CD14-positive monocyte (primary cell): ENCODE results near the gene LRRN4. TPM values are rescaled to one million over a fixed set of nuclear protein-coding genes. Genes with fewer than 3 reads are reported as not detected.
A peak's percentile ranks its signal among the peaks of the same experiment; 100 is the strongest.

Experiments
- DNase-seq, 3 donors: peaks; one replicate each; pipeline ENCODE4 v3.0.0-alpha.2; 2011 to 2022
- H2AFZ ChIP-seq: 2 replicates; pipeline ENCODE4 v1.6.0; 2012; ENCODE audit warnings: mild to moderate bottlenecking, low read depth, low read length, inconsistent platforms; ENCODE audit not compliant: insufficient read depth, poor library complexity, severe bottlenecking
- H3K27ac ChIP-seq, 2 donors: 1 replicate in 1 of 2; 2 replicates in 1 of 2; pipeline ENCODE4 v1.5.1; 2012 to 2013; ENCODE audit warnings: low read length in 2 of 2, control low read depth in 1 of 2, inconsistent platforms in 1 of 2, low read depth in 1 of 2, mild to moderate bottlenecking in 1 of 2
- H3K27me3 ChIP-seq, 2 donors: one replicate each; pipeline versions ENCODE4 v1.6.0 to v1.6.1; 2011 to 2013; ENCODE audit warnings: low read length in 2 of 2; ENCODE audit not compliant: control insufficient read depth in 2 of 2, insufficient read depth in 2 of 2
- H3K36me3 ChIP-seq, 2 donors: replicated peaks in 1 of 2; 1 replicate in 1 of 2; 2 replicates in 1 of 2; pipeline versions ENCODE4 v1.5.1 to v1.6.1; 2012 to 2013; ENCODE audit warnings: low read length in 2 of 2, control low read depth in 1 of 2, inconsistent platforms in 1 of 2, mild to moderate bottlenecking in 1 of 2; ENCODE audit not compliant: insufficient read depth in 2 of 2, control insufficient read depth in 1 of 2
- H3K4me1 ChIP-seq, 2 donors: 1 replicate in 1 of 2; 2 replicates in 1 of 2; pipeline versions ENCODE4 v1.5.1 to v1.6.1; 2012 to 2013; ENCODE audit warnings: low read length in 2 of 2, control low read depth in 1 of 2, inconsistent platforms in 1 of 2, mild to moderate bottlenecking in 1 of 2, moderate library complexity in 1 of 2; ENCODE audit not compliant: insufficient read depth in 2 of 2, control insufficient read depth in 1 of 2
- H3K4me2 ChIP-seq: replicated peaks from 2 replicates; pipeline ENCODE3; 2012; ENCODE audit warnings: low read length, moderate library complexity, mild to moderate bottlenecking; ENCODE audit not compliant: poor library complexity, severe bottlenecking; ENCODE audit errors: extremely low read depth
- H3K4me3 ChIP-seq, 3 experiments: fragments of 200-600 bp in 1 of 3; sonication (generic) in 1 of 3; replicated peaks in 1 of 3; 1 replicate in 2 of 3; 2 replicates in 1 of 3; pipeline ENCODE4 v1.5.1; 2011 to 2013; ENCODE audit warnings: low read length in 3 of 3, mild to moderate bottlenecking in 3 of 3, control low read depth in 2 of 3, low read depth in 2 of 3, inconsistent platforms in 1 of 3, moderate library complexity in 1 of 3
- H3K79me2 ChIP-seq: 2 replicates; pipeline ENCODE4 v1.6.0; 2012; ENCODE audit warnings: mild to moderate bottlenecking, control low read depth, inconsistent platforms, low read length, moderate library complexity; ENCODE audit not compliant: insufficient read depth
- H3K9ac ChIP-seq: 2 replicates; pipeline ENCODE4 v1.6.0; 2017; ENCODE audit warnings: low read length, mild to moderate bottlenecking; ENCODE audit not compliant: insufficient read depth, poor library complexity, severe bottlenecking
- H3K9me3 ChIP-seq, 2 donors: replicated peaks in 1 of 2; 1 replicate in 1 of 2; 2 replicates in 1 of 2; pipeline versions ENCODE4 v1.5.1 to v1.6.1; 2012 to 2013; ENCODE audit warnings: low read length in 2 of 2, control low read depth in 1 of 2; ENCODE audit not compliant: control insufficient read depth in 1 of 2, insufficient read depth in 1 of 2
- H4K20me1 ChIP-seq: 2 replicates; pipeline ENCODE4 v1.6.0; 2012; ENCODE audit warnings: mild to moderate bottlenecking, low read length, control low read depth, moderate library complexity; ENCODE audit not compliant: insufficient read depth
- H3K27ac Mint-ChIP-seq, 7 donors: one replicate each; pipeline ENCODE4 v1.8.0; 2020; ENCODE audit warnings: mild to moderate bottlenecking in 7 of 7, mixed read lengths in 7 of 7, moderate library complexity in 6 of 7, inconsistent platforms in 2 of 7
- H3K27me3 Mint-ChIP-seq, 3 donors: one replicate each; pipeline ENCODE4 v1.8.0; 2021 to 2022; ENCODE audit warnings: low read depth in 3 of 3, mild to moderate bottlenecking in 3 of 3, mixed read lengths in 3 of 3, moderate library complexity in 3 of 3, inconsistent platforms in 1 of 3
- H3K36me3 Mint-ChIP-seq, 2 donors: one replicate each; pipeline ENCODE4 v1.8.0; 2020; ENCODE audit warnings: mixed read lengths in 2 of 2, inconsistent platforms in 1 of 2, mild to moderate bottlenecking in 1 of 2
- H3K4me1 Mint-ChIP-seq: one replicate; pipeline ENCODE4 v1.8.0; 2020; ENCODE audit warnings: mild to moderate bottlenecking, mixed read lengths
- H3K4me3 Mint-ChIP-seq, 2 donors: one replicate each; pipeline ENCODE4 v1.8.0; 2020; ENCODE audit warnings: mild to moderate bottlenecking in 2 of 2, mixed read lengths in 2 of 2, moderate library complexity in 1 of 2
- H3K9me3 Mint-ChIP-seq, 7 donors: one replicate each; pipeline ENCODE4 v1.8.0; 2020 to 2022; ENCODE audit warnings: mixed read lengths in 7 of 7, mild to moderate bottlenecking in 6 of 7, moderate library complexity in 6 of 7, inconsistent platforms in 2 of 7
- WGBS: methylation state at CpG from one replicate; pipeline ENCODE4 v1.1.5; 2013; ENCODE audit warnings: missing lambda C conversion rate; ENCODE audit not compliant: insufficient coverage; 5-methylcytosine and 5-hydroxymethylcytosine counted together
- intact Hi-C, 2 donors: fragments of 100-400 bp; cut with micrococcal nuclease; formaldehyde crosslinking; loops; one replicate each; pipeline versions ENCODE4 v1.15.0 to v1.15.1; 2023
- polyA plus RNA-seq, 3 donors: library from polyadenylated mRNA; depleted of rRNA in 1 of 3; unstranded in 2 of 3; stranded (reverse) in 1 of 3; fragments of 300-500 nt in 2 of 3; fragments of >200 nt in 1 of 3; fragmentation: Illumina TruSeq in 2 of 3; gene quantifications; 1 replicate in 2 of 3; 2 replicates in 1 of 3; pipeline ENCODE4 v1.2.3, GENCODE V29; 2012 to 2021
- TF ChIP-seq, protein P1 (sequence below): fragments of 200-600 bp; IDR thresholded peaks from one replicate; pipeline ENCODE4 v1.8.0; 2022; ENCODE audit warnings: antibody characterized with exemption, mild to moderate bottlenecking

The LRRN4 gene
- polyA plus RNA-seq, 3 donors: not detected

DNA sequence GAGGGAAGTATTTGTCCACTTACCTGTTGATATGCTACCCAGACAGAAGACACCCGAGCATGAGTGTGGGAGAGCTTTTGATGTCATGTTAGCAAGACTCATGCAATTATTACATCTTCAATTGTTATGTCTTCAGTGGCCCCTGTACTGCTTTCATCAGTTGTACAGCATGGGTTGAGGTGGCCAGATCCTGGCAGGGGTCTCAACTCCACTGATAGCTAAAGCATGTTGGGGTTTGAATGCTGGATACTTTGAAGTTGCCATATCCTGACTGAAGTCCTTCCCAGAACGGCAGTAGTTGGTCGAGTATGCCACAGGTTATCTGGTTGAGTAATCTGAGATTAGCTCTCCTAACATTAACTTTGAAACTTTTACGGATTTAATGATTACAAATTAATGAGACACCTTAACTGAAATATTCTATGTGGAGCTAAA, 46.7 kb downstream of the LRRN4 start:
- TF ChIP-seq, protein P1, sequence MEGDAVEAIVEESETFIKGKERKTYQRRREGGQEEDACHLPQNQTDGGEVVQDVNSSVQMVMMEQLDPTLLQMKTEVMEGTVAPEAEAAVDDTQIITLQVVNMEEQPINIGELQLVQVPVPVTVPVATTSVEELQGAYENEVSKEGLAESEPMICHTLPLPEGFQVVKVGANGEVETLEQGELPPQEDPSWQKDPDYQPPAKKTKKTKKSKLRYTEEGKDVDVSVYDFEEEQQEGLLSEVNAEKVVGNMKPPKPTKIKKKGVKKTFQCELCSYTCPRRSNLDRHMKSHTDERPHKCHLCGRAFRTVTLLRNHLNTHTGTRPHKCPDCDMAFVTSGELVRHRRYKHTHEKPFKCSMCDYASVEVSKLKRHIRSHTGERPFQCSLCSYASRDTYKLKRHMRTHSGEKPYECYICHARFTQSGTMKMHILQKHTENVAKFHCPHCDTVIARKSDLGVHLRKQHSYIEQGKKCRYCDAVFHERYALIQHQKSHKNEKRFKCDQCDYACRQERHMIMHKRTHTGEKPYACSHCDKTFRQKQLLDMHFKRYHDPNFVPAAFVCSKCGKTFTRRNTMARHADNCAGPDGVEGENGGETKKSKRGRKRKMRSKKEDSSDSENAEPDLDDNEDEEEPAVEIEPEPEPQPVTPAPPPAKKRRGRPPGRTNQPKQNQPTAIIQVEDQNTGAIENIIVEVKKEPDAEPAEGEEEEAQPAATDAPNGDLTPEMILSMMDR: no peak
- H3K79me2 ChIP-seq: peaks cover 60% of the 10 kb centered on the region
- H3K27me3 ChIP-seq: no peaks in the 10 kb centered on the region
- Mint-ChIP-seq H3K27me3 (no peaks in the 10 kb centered on the region), H3K4me3 (peak overlapping the region; percentile 94 to 97), H3K9me3 (no peaks in the 10 kb centered on the region), H3K27ac (peak overlapping the region; percentile 70 to 94 (median 88)), H3K4me1 (peaks cover 44% of the 10 kb centered on the region), H3K36me3 (peaks cover 15 to 21% of the 10 kb centered on the region in 2 donors)
- H3K4me2 ChIP-seq: peak overlapping the region; percentile 90
- intact Hi-C loops: no loop called here
- H3K9ac ChIP-seq: peak overlapping the region; percentile 27
- no peaks in the 10 kb centered on the region for H3K9me3 ChIP-seq
- H3K4me1 ChIP-seq: peaks cover 44 to 48% of the 10 kb centered on the region in 2 donors
- peaks cover 17 to 20% of the 10 kb centered on the region in 2 donors for H3K36me3 ChIP-seq
- no CpG with 5 or more reads among the region's 4 CpGs for WGBS
- DNase-seq: no peak
- peaks cover 15% of the 10 kb centered on the region for H4K20me1 ChIP-seq
- H3K4me3 ChIP-seq: peak overlapping the region; percentile 78 to 91 (median 86)
- H2AFZ ChIP-seq: peak overlapping the region; percentile 4
- peak overlapping the region in 1 of 2 donors; percentile 81 for H3K27ac ChIP-seq

DNA sequence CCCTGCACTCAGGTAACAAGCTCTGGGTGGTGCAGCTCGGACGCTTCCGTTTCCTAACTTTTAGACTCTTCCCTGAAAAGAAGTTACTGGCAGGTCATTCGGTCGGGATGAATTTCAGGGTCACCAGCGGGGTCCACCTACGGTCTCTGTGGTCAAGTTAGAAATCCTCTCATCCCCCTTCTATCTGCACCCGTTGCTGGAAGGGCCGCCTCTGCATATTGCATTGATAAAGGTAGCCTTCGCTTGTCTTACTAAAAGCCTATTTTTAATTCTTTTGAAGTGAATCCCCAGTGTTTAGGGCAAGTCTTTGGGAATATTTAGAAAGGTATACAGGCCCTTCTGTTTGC, 47.3 kb downstream of the LRRN4 start:
- Histone ChIP-seq H3K27ac (peak overlapping the region in 1 of 2 donors; percentile 81), H2AFZ (peak overlapping the region; percentile 94), H3K9ac (peak overlapping the region; percentile 82), H3K4me2 (peak overlapping the region; percentile 90), H3K36me3 (peaks cover 12 to 15% of the 10 kb centered on the region in 2 donors), H3K4me1 (peaks cover 44 to 48% of the 10 kb centered on the region in 2 donors), H3K27me3 (no peaks in the 10 kb centered on the region), H3K4me3 (peak overlapping the region; percentile 78 to 91 (median 86)), H4K20me1 (peaks cover 10% of the 10 kb centered on the region), H3K79me2 (peaks cover 55% of the 10 kb centered on the region), H3K9me3 (no peaks in the 10 kb centered on the region)
- Mint-ChIP-seq H3K4me3 (peak overlapping the region; percentile 94 to 97), H3K27ac (peak overlapping the region; percentile 86 to 93 (median 89)), H3K9me3 (no peaks in the 10 kb centered on the region), H3K4me1 (peaks cover 44% of the 10 kb centered on the region), H3K36me3 (peaks cover 10 to 16% of the 10 kb centered on the region in 2 donors), H3K27me3 (no peaks in the 10 kb centered on the region)
- 0% methylated on average over 3 of the region's 10 CpGs for WGBS
- no peak for DNase-seq
- intact Hi-C loops: no loop called here
- TF ChIP-seq, protein P1: no peak
